Activated CD8-positive, alpha-beta memory T cell treated with anti-CD3 and anti-CD28 coated beads, Interleukin-2, amount 50 U/mL, for 4 hours (primary cell): Measurements from ENCODE around the gene TRIL.

Experiments used
- DNase-seq: peaks from one replicate; pipeline ENCODE4 v3.0.0-alpha.2; 2020

TRIL gene

GRCh38 chr7:28937619-28938018 lies 20.5 kb downstream of the TRIL start:
- no peak for DNase-seq

- no peak for DNase-seq
These were observed 21.0 kb downstream of the TRIL start for GRCh38 chr7:28937103-28937502.

GRCh38 chr7:28933846-28934320 lies 24.2 kb downstream of the TRIL start:
- DNase-seq = no peak

- DNase-seq = no peak
These were observed 26.6 kb downstream of the TRIL start for GRCh38 chr7:28931565-28931964.

GRCh38 chr7:28926871-28927597 lies 31.1 kb downstream of the TRIL start:
- DNase-seq = peak; percentile 30

GRCh38 chr7:28922624-28923331 lies 35.4 kb downstream of the TRIL start:
- DNase-seq = peak; percentile 68

GRCh38 chr7:28921822-28922221 lies 36.3 kb downstream of the TRIL start:
- DNase-seq = peak; percentile 20

- DNase-seq = no peak
These were observed 37.7 kb downstream of the TRIL start for GRCh38 chr7:28920424-28920823.

- no peak for DNase-seq
These were observed 38.6 kb downstream of the TRIL start for GRCh38 chr7:28919510-28919909.

GRCh38 chr7:28908775-28909174 lies 49.4 kb downstream of the TRIL start:
- DNase-seq = no peak

GRCh38 chr7:28905464-28905863 lies 52.7 kb downstream of the TRIL start:
- DNase-seq = no peak

GRCh38 chr7:28904578-28905048 lies 53.5 kb downstream of the TRIL start:
- DNase-seq = no peak

- DNase-seq = no peak
These were observed 54.2 kb downstream of the TRIL start for GRCh38 chr7:28903730-28904577.
